K562 (cell line): ENCODE data around the gene ZC3H10. TPM values are rescaled to one million over a fixed set of nuclear protein-coding genes. Genes with fewer than 3 reads are reported as not detected.

ENCODE experiments used
- ARID3A ChIP-seq: IDR thresholded peaks from 2 replicates; pipeline ENCODE4 v1.6.1; 2012; ENCODE audit warnings: low read depth, low read length, improper control_type of control experiment, borderline replicate concordance
- CBX3 ChIP-seq, 2 experiments: IDR thresholded peaks; 1 replicate in 1 of 2; 2 replicates in 1 of 2; pipeline ENCODE4 v1.6.1; 2012; ENCODE audit warnings: inconsistent platforms in 2 of 2, low read length in 2 of 2, borderline replicate concordance in 1 of 2, control low read depth in 1 of 2
- CHD1 ChIP-seq: fragments of 200-600 bp; sonication (generic); IDR thresholded peaks from one replicate; pipeline ENCODE4 v1.6.1; 2012; ENCODE audit warnings: mild to moderate bottlenecking, moderate library complexity, low read length, inconsistent platforms
- ETV1 ChIP-seq: fragments of 450-650 bp; conservative IDR thresholded peaks from 2 replicates; pipeline ENCODE4 v1.6.1; 2016; ENCODE audit warnings: missing genetic modification characterization, control low read depth, low read depth, missing compliant biosample characterization
- FUS ChIP-seq: fragments of 200-400 bp; formaldehyde crosslinking; optimal IDR thresholded peaks from 2 replicates; pipeline ENCODE3; 2017; ENCODE audit warnings: low read depth, low read length
- HMGN3 ChIP-seq: IDR thresholded peaks from 2 replicates; pipeline ENCODE4 v1.6.1; 2011; ENCODE audit warnings: borderline replicate concordance, low read depth, mild to moderate bottlenecking, mixed read lengths, low read length; ENCODE audit not compliant: insufficient read length; ENCODE audit errors: extremely low read depth
- HOMEZ ChIP-seq: fragments of 250-450 bp; sonication (Bioruptor Pico); IDR thresholded peaks from 2 replicates; pipeline ENCODE4 v1.4.0; 2020; ENCODE audit warnings: mild to moderate bottlenecking, moderate library complexity
- MTA1 ChIP-seq: fragments of 450-650 bp; IDR thresholded peaks from 2 replicates; pipeline ENCODE4 v1.6.1; 2017; ENCODE audit warnings: borderline replicate concordance
- POLR2G ChIP-seq: fragments of 200-400 bp; formaldehyde crosslinking; IDR thresholded peaks from 2 replicates; pipeline ENCODE4 v1.6.1; 2017; ENCODE audit warnings: low read depth, mild to moderate bottlenecking, antibody characterized with exemption, low read length, moderate library complexity
- RBM22 ChIP-seq: fragments of 200-400 bp; formaldehyde crosslinking; IDR thresholded peaks from 2 replicates; pipeline ENCODE4 v1.6.1; 2018; ENCODE audit warnings: low read length, low read depth; ENCODE audit not compliant: poor library complexity, severe bottlenecking
- RCOR1 ChIP-seq, 2 experiments: IDR thresholded peaks; 2 replicates each; pipeline ENCODE4 v1.6.1; 2012; ENCODE audit warnings: low read depth in 2 of 2, low read length in 2 of 2, borderline replicate concordance in 1 of 2, improper control_type of control experiment in 1 of 2
- RFX1 ChIP-seq: fragments of 450-650 bp; IDR thresholded peaks from 2 replicates; pipeline ENCODE4 v1.6.1; 2016; ENCODE audit warnings: mild to moderate bottlenecking, moderate library complexity
- SIN3A ChIP-seq, 2 experiments: fragments of 150-350 bp in 1 of 2; IDR thresholded peaks; 2 replicates each; pipeline ENCODE4 v1.6.1; 2011 to 2016; ENCODE audit warnings: borderline replicate concordance in 2 of 2, low read depth in 2 of 2, low read length in 2 of 2, mild to moderate bottlenecking in 2 of 2, moderate library complexity in 2 of 2; ENCODE audit not compliant: control insufficient read depth in 1 of 2
- SMARCA5 ChIP-seq: fragments of 450-650 bp; IDR thresholded peaks from 2 replicates; pipeline ENCODE4 v1.6.1; 2016
- SMARCC2 ChIP-seq: fragments of 450-650 bp; IDR thresholded peaks from 2 replicates; pipeline ENCODE4 v1.6.1; 2017; ENCODE audit warnings: antibody characterized with exemption, moderate library complexity, mild to moderate bottlenecking, low read depth
- SP1 ChIP-seq: sonication (generic); formaldehyde crosslinking; IDR thresholded peaks from 2 replicates; pipeline ENCODE4 v1.8.1; 2022; ENCODE audit warnings: mild to moderate bottlenecking, missing genetic modification reagents
- SRF ChIP-seq, 2 experiments: fragments of 250-450, 450-650 bp in 1 of 2; sonication (Bioruptor Pico) in 1 of 2; sonication (generic) in 1 of 2; formaldehyde crosslinking; IDR thresholded peaks; 2 replicates each; pipeline versions ENCODE4 v1.5.0 to v1.5.1; 2020 to 2022; ENCODE audit warnings: mild to moderate bottlenecking in 1 of 2, missing genetic modification reagents in 1 of 2
- THRA ChIP-seq: fragments of 450-650 bp; IDR thresholded peaks from 2 replicates; pipeline ENCODE4 v1.6.1; 2017; ENCODE audit warnings: mild to moderate bottlenecking, moderate library complexity
- ZC3H8 ChIP-seq: fragments of 450-650 bp; IDR thresholded peaks from 2 replicates; pipeline ENCODE4 v1.6.1; 2017
- ZNF232 ChIP-seq: sonication (generic); formaldehyde crosslinking; IDR thresholded peaks from 2 replicates; pipeline ENCODE4 v1.8.0; 2022; ENCODE audit warnings: mild to moderate bottlenecking, missing genetic modification reagents
- ZNF274 ChIP-seq: IDR thresholded peaks from 2 replicates; pipeline ENCODE4 v1.6.1; 2011; ENCODE audit warnings: low read depth, mild to moderate bottlenecking, low read length, moderate library complexity, borderline replicate concordance
- ZNF449 ChIP-seq: fragments of 250-450 bp; sonication (Bioruptor Pico); IDR thresholded peaks from 2 replicates; pipeline ENCODE4 v1.8.0; 2022; ENCODE audit warnings: moderate library complexity, mild to moderate bottlenecking, inconsistent platforms
- ZNF668 ChIP-seq: fragments of 250-450 bp; sonication (Bioruptor Pico); IDR thresholded peaks from 2 replicates; pipeline ENCODE4 v1.8.0; 2022; ENCODE audit warnings: mild to moderate bottlenecking, inconsistent platforms
- ZNF77 ChIP-seq: fragments of 250-450 bp; sonication (Bioruptor Pico); IDR thresholded peaks from 2 replicates; pipeline ENCODE4 v1.5.0; 2020
- polyA plus RNA-seq, 8 experiments: library from polyadenylated mRNA; depleted of rRNA in 4 of 8; stranded (reverse) in 5 of 8; unstranded in 3 of 8; fragments of >200 nt; fragmentation: Nextera tagmentation in 2 of 8; fragmentation: Illumina TruSeq in 1 of 8; extraction: Ambion mirVana in 2 of 8; extraction: Trizol in 1 of 8; gene quantifications; 2 replicates each; pipeline versions ENCODE4 v1.2.1 to v1.2.3, GENCODE V29; 2011 to 2014; ENCODE audit warnings: inconsistent platforms in 1 of 8, missing spikeins in 1 of 8
- total RNA-seq, 7 experiments: library from RNA; depleted of rRNA in 6 of 7; stranded (reverse); fragments of >200 nt in 6 of 7; fragmentation: Illumina TruSeq in 2 of 7; extraction: Trizol in 2 of 7; gene quantifications; 2 replicates each; pipeline versions ENCODE4 v1.2.1 to v1.2.3, GENCODE V29; 2011 to 2021; ENCODE audit warnings: low replicate concordance in 1 of 7

The ZC3H10 gene
- total and polyA plus RNA-seq, 9 of the 15 experiments (the other 6 are each of a cell fraction or from before 2014, with no cell fraction given), result 0.31 to 4.1 (median 1.6) TPM

- TF ChIP-seq HOMEZ, result no peak
- no peak for TF ChIP-seq THRA
- TF ChIP-seq ZNF232 (CRISPR knock-in tag), result no peak
- TF ChIP-seq RCOR1 (IDR thresholded peaks at IDR 0.05; ENCODE audit: borderline replicate concordance in 1 of 2, low read depth in 2 of 2, low read length in 2 of 2), result 0 out of 4 replicates have a peak, but pooled peaks of 1 of the 2 experiments have one; percentile 26
- TF ChIP-seq SRF (CRISPR knock-in tag; IDR thresholded peaks at IDR 0.05), result no peak
- TF ChIP-seq ZNF668 (CRISPR knock-in tag), result no peak
- no peak for TF ChIP-seq ZNF449 (CRISPR knock-in tag)
- no peak for TF ChIP-seq HMGN3
- no peak for TF ChIP-seq ZNF274
- TF ChIP-seq SIN3A (IDR thresholded peaks at IDR 0.05; ENCODE audit: borderline replicate concordance in 2 of 2, control insufficient read depth in 1 of 2, low read depth in 2 of 2, low read length in 2 of 2), result peak; percentile 31 to 54; a peak in 1 of 4 replicates
- no peak for TF ChIP-seq MTA1
- TF ChIP-seq SMARCC2, result no peak
- peak; percentile 43; the same call in 1 of the 2 replicates for TF ChIP-seq SP1 (CRISPR knock-in tag)
- no peak for TF ChIP-seq ZNF77
- no peak for TF ChIP-seq RFX1
- no peak for TF ChIP-seq SMARCA5
- TF ChIP-seq CHD1, result no peak
- TF ChIP-seq ZC3H8, result no peak
- no peak for TF ChIP-seq ETV1 (tag)
- no peak for TF ChIP-seq FUS
- TF ChIP-seq CBX3 (IDR thresholded peaks at IDR 0.05; ENCODE audit: borderline replicate concordance in 1 of 2, low read length in 2 of 2), result no peak
- 0 out of 2 replicates have a peak, but pooled peaks have one; percentile 20 for TF ChIP-seq ARID3A
- no peak for TF ChIP-seq RBM22
- no peak for TF ChIP-seq POLR2G
Measured at GRCh38 chr12:56119361-56119796, 1.3 kb downstream of the ZC3H10 start (continued).
